IMR-90 (cell line): ENCODE data around the gene VPS37C.

ENCODE experiments used
- BHLHE40 ChIP-seq: fragments of 150-350 bp; IDR thresholded peaks from 2 replicates; pipeline ENCODE4 v1.6.1; 2016; ENCODE audit warnings: mild to moderate bottlenecking, low read depth, low read length
- FOS ChIP-seq: fragments of 150-350 bp; IDR thresholded peaks from 2 replicates; pipeline ENCODE4 v1.6.1; 2016; ENCODE audit warnings: low read depth, low read length
- MAZ ChIP-seq: IDR thresholded peaks from 2 replicates; pipeline ENCODE4 v1.6.1; 2012; ENCODE audit warnings: low read depth, mild to moderate bottlenecking, low read length, improper control_type of control experiment, moderate library complexity, borderline replicate concordance
- MXI1 ChIP-seq: IDR thresholded peaks from 2 replicates; pipeline ENCODE4 v1.6.1; 2012; ENCODE audit warnings: low read depth, mild to moderate bottlenecking, low read length, moderate library complexity, borderline replicate concordance
- POLR2A ChIP-seq: IDR thresholded peaks from 2 replicates; pipeline ENCODE4 v1.6.1; 2012; ENCODE audit warnings: mild to moderate bottlenecking, low read depth, low read length
- TF ChIP-seq, protein P1 (sequence below): conservative IDR thresholded peaks from 2 replicates; pipeline ENCODE4 v1.5.1; 2012; ENCODE audit warnings: mild to moderate bottlenecking, low read depth, low read length, improper control_type of control experiment
- TF ChIP-seq, protein P2 (sequence below): fragments of 150-350 bp; IDR thresholded peaks from 2 replicates; pipeline ENCODE4 v1.6.1; 2017; ENCODE audit warnings: mild to moderate bottlenecking, antibody characterized with exemption, low read length, low read depth
- TF ChIP-seq, protein P3 (sequence below): fragments of 150-350 bp; IDR thresholded peaks from 2 replicates; pipeline ENCODE4 v1.6.1; 2016; ENCODE audit warnings: low read depth, mild to moderate bottlenecking, low read length, moderate library complexity, borderline replicate concordance

DNA sequence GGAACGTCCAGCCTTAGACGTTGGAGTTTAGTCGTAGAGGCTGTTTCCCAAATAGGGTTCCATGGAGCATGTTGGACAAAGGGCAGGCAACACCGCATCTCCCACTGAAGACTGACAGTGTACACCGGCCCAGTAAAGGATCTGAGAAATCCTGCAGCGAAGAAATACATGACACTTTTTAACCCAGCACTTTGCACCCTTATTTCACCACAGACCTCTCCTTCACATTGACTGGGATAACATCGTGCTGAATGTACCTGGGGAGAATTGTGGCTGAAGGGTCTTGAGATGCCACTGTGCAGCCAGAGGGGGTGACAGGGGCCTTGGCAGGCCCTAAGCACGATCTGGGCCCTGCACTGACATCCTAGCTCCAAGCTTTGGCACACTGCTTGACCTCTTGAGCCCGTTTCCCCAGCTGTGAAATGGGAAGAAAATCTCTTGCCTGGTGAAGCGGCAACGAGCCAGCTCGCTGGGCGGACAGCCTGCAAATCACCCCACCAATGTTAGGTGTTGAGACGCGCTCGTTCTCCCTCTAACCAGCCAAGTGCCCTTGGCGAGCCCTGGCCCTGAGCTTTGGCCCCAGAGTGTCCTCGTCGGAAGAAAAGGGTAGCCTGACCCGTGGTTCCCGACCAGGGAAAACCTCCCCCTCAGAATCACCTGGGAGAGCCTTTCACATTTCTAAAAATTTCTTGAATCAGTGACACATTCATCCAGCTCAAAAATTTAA is 45.6 kb downstream of the VPS37C start:
- TF ChIP-seq POLR2A: no peak
- TF ChIP-seq, protein P1, sequence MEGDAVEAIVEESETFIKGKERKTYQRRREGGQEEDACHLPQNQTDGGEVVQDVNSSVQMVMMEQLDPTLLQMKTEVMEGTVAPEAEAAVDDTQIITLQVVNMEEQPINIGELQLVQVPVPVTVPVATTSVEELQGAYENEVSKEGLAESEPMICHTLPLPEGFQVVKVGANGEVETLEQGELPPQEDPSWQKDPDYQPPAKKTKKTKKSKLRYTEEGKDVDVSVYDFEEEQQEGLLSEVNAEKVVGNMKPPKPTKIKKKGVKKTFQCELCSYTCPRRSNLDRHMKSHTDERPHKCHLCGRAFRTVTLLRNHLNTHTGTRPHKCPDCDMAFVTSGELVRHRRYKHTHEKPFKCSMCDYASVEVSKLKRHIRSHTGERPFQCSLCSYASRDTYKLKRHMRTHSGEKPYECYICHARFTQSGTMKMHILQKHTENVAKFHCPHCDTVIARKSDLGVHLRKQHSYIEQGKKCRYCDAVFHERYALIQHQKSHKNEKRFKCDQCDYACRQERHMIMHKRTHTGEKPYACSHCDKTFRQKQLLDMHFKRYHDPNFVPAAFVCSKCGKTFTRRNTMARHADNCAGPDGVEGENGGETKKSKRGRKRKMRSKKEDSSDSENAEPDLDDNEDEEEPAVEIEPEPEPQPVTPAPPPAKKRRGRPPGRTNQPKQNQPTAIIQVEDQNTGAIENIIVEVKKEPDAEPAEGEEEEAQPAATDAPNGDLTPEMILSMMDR: no peak
- TF ChIP-seq, protein P2, sequence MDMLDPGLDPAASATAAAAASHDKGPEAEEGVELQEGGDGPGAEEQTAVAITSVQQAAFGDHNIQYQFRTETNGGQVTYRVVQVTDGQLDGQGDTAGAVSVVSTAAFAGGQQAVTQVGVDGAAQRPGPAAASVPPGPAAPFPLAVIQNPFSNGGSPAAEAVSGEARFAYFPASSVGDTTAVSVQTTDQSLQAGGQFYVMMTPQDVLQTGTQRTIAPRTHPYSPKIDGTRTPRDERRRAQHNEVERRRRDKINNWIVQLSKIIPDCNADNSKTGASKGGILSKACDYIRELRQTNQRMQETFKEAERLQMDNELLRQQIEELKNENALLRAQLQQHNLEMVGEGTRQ: no peak
- TF ChIP-seq MAZ: no peak
- TF ChIP-seq, protein P3, sequence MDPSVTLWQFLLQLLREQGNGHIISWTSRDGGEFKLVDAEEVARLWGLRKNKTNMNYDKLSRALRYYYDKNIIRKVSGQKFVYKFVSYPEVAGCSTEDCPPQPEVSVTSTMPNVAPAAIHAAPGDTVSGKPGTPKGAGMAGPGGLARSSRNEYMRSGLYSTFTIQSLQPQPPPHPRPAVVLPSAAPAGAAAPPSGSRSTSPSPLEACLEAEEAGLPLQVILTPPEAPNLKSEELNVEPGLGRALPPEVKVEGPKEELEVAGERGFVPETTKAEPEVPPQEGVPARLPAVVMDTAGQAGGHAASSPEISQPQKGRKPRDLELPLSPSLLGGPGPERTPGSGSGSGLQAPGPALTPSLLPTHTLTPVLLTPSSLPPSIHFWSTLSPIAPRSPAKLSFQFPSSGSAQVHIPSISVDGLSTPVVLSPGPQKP: no peak
- TF ChIP-seq MXI1: no peak
- no peak for TF ChIP-seq BHLHE40
- TF ChIP-seq FOS: no peak
